Stomach (tissue), 4 donors: ENCODE results near the gene CLSTN3.

Source experiments
- CTCF ChIP-seq, 7 experiments: fragments of 450-650 bp in 4 of 7; fragments of 200-600 bp in 3 of 7; sonication (generic) in 3 of 7; IDR thresholded peaks; one replicate each; pipeline ENCODE4 v1.5.1; 2016 to 2019; ENCODE audit warnings: antibody characterized with exemption in 7 of 7, control low read depth in 2 of 7, mild to moderate bottlenecking in 1 of 7
- POLR2A ChIP-seq, 4 donors: fragments of 450-650 bp; IDR thresholded peaks; one replicate each; pipeline ENCODE4 v1.6.1; 2016; ENCODE audit warnings: antibody characterized with exemption in 4 of 4, control low read depth in 2 of 4, mild to moderate bottlenecking in 1 of 4, moderate library complexity in 1 of 4
- POLR2AphosphoS5 ChIP-seq, 3 donors: sonication (generic); formaldehyde crosslinking; IDR thresholded peaks; one replicate each; pipeline ENCODE4 v1.6.1; 2016; ENCODE audit warnings: antibody characterized with exemption in 3 of 3

DNA sequence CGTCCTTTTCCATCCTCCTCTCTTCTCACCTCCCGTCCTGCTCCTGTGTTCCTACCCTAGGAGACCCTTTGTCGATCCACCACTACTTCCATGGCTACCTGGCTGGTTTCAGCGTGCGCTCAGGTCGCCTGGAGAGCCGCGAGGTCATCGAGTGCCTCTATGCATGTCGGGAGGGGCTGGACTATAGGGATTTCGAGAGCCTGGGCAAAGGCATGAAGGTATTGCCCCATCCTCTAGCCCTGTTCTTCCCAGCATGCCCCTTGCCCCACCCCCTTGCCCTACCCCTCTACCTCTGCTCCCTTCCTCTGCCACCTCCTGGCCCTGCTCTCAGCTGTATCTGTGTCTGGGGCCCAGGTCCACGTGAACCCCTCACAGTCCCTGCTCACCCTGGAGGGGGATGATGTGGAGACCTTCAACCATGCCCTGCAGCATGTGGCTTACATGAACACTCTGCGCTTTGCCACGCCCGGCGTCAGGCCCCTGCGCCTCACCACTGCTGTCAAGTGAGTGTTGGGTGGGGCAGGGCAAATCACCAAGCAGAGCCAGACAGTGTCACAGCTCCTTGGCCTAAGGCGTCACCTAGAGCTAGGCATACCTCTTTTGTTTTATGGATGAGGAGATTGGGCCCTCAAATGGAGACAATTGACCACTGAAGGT lies 12.8 kb downstream of the CLSTN3 start:
- TF ChIP-seq CTCF (IDR thresholded peaks at IDR 0.05): no peak
- TF ChIP-seq POLR2AphosphoS5 (IDR thresholded peaks at IDR 0.05): no peak
- no peak for TF ChIP-seq POLR2A (IDR thresholded peaks at IDR 0.05)
